ENCODE results near the gene COL5A1.

DNA sequence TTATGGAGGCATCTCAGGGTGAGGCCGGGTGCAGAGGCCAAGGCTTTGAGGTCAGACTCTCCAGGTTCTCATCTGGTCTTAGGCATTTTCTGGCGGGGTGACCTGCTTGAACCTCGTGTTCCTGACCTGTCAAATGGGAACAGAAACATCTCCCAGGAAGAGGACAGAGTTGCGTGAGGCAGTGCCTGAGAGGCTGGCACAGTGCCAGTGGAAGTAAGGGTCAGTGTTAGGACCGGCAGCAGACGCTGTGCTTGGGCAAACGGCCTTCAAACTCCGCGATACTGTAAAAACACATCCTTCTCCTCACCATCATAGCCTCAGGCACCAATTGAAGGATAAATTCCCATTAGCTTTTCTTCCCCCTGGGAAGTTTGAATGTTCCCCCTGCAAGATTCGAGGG, 183.4 kb downstream of the COL5A1 start:
- no peak for TF ChIP-seq EZH2 (IDR thresholded peaks at IDR 0.05; ENCODE audit: insufficient read depth, poor library complexity, severe bottlenecking)
- TF ChIP-seq EZH2phosphoT487 (IDR thresholded peaks at IDR 0.05; ENCODE audit: insufficient read depth, low read depth) = no peak
